HG03045 (cell line): ENCODE results near the gene CYTH3.
"Not testable (repeated sequence)": the region's sequence is repeated elsewhere in the genome, so short reads cannot be mapped to it uniquely, and the experiment has no call there.

Experiments used
- ATAC-seq: cut with Tn5 transposase; IDR thresholded peaks from one replicate; pipeline ENCODE4 v1.9.1; 2021; ENCODE audit warnings: mild to moderate bottlenecking, moderate library complexity; ENCODE audit not compliant: unreplicated experiment

Gene CYTH3

GRCh38 chr7:6272481-6273323 is at the start of gene CYTH3:
CYTH3 (minus strand) TSS chr7:6272624; CDS start chr7:6272507, 117 bp downstream.
- ATAC-seq: peak; percentile 86

GRCh38 chr7:6320791-6321190 is 48.4 kb upstream of the CYTH3 start:
- ATAC-seq: no peak

- ATAC-seq: no peak
These were observed 45.5 kb upstream of the CYTH3 start for GRCh38 chr7:6317797-6318438.

- ATAC-seq: no peak
These were observed 43.8 kb upstream of the CYTH3 start for GRCh38 chr7:6316226-6316625.

- no peak for ATAC-seq
These were observed 43.3 kb upstream of the CYTH3 start for GRCh38 chr7:6315746-6316145.

- no peak for ATAC-seq
These were observed 38.0 kb upstream of the CYTH3 start for GRCh38 chr7:6310271-6310993.

GRCh38 chr7:6307762-6308161 is 35.3 kb upstream of the CYTH3 start:
- ATAC-seq: no peak

- ATAC-seq: no peak
These were observed 34.0 kb upstream of the CYTH3 start for GRCh38 chr7:6306471-6306870.

GRCh38 chr7:6305330-6305729 is 32.9 kb upstream of the CYTH3 start:
- ATAC-seq: no peak

- not testable (repeated sequence) for ATAC-seq
These were observed 29.0 kb upstream of the CYTH3 start for GRCh38 chr7:6301446-6301845.

- ATAC-seq: no peak
These were observed 27.4 kb upstream of the CYTH3 start for GRCh38 chr7:6299774-6300173.

GRCh38 chr7:6294839-6295238 is 22.4 kb upstream of the CYTH3 start:
- ATAC-seq: no peak

GRCh38 chr7:6293202-6293601 is 20.8 kb upstream of the CYTH3 start:
- ATAC-seq: no peak

- not testable (repeated sequence) for ATAC-seq
These were observed 19.5 kb upstream of the CYTH3 start for GRCh38 chr7:6291941-6292340.

GRCh38 chr7:6291531-6291930 is 19.1 kb upstream of the CYTH3 start:
- ATAC-seq: no peak

GRCh38 chr7:6290319-6290741 is 17.9 kb upstream of the CYTH3 start:
- no peak for ATAC-seq

GRCh38 chr7:6288270-6288860 is 15.9 kb upstream of the CYTH3 start:
- ATAC-seq: no peak

GRCh38 chr7:6286486-6286885 is 14.1 kb upstream of the CYTH3 start:
- ATAC-seq: no peak

- ATAC-seq: no peak
These were observed 12.3 kb upstream of the CYTH3 start for GRCh38 chr7:6284461-6285360.

GRCh38 chr7:6284055-6284400 is 11.6 kb upstream of the CYTH3 start:
- ATAC-seq: no peak
